ENCODE measurements around the gene P2RX5. TPM values are rescaled to one million over a fixed set of nuclear protein-coding genes. Genes with fewer than 3 reads are reported as not detected.
"Not testable (repeated sequence)": the region's sequence is repeated elsewhere in the genome, so short reads cannot be mapped to it uniquely, and the experiment has no call there.

Gene P2RX5
- polyA plus RNA-seq, 3 donors: 1.3 to 2.0 (median 1.6) TPM

GRCh38 chr17:3712811-3713463, 17.0 kb upstream of the P2RX5 start:
- DNase-seq: no peak

- no peak for DNase-seq
These were observed 15.0 kb upstream of the P2RX5 start for GRCh38 chr17:3710951-3711383.

GRCh38 chr17:3708366-3708765, 12.4 kb upstream of the P2RX5 start:
- no peak for DNase-seq

- DNase-seq: not testable (repeated sequence)
These were observed 9.7 kb upstream of the P2RX5 start for GRCh38 chr17:3705718-3705984.

GRCh38 chr17:3704931-3705717, 9.2 kb upstream of the P2RX5 start:
- DNase-seq: no peak

- DNase-seq: not testable (repeated sequence)
These were observed 6.1 kb upstream of the P2RX5 start for GRCh38 chr17:3702041-3702539.

GRCh38 chr17:3699951-3700350, 4.0 kb upstream of the P2RX5 start:
- DNase-seq: no peak

GRCh38 chr17:3698139-3698538, 2.2 kb upstream of the P2RX5 start:
- no peak for DNase-seq

- DNase-seq: no peak
These were observed 1.1 kb upstream of the P2RX5 start for GRCh38 chr17:3697103-3697476.

GRCh38 chr17:3695129-3695722, 729 bp downstream of the P2RX5 start:
- no peak for DNase-seq

GRCh38 chr17:3693829-3694231, 2.1 kb downstream of the P2RX5 start:
- no peak for DNase-seq

GRCh38 chr17:3693141-3693540, 2.8 kb downstream of the P2RX5 start:
- DNase-seq: no peak

GRCh38 chr17:3692346-3692745, 3.6 kb downstream of the P2RX5 start:
- no peak for DNase-seq

- DNase-seq: no peak
These were observed 4.3 kb downstream of the P2RX5 start for GRCh38 chr17:3691617-3692067.

GRCh38 chr17:3690094-3690715, 5.8 kb downstream of the P2RX5 start:
- DNase-seq: no peak

- DNase-seq: no peak
These were observed 6.5 kb downstream of the P2RX5 start for GRCh38 chr17:3689262-3690093.

GRCh38 chr17:3688852-3689261, 7.1 kb downstream of the P2RX5 start:
- no peak for DNase-seq

- no peak for DNase-seq
These were observed 7.9 kb downstream of the P2RX5 start for GRCh38 chr17:3688027-3688553.

- no peak for DNase-seq
These were observed 10.8 kb downstream of the P2RX5 start for GRCh38 chr17:3685174-3685573.

- no peak for DNase-seq
These were observed 12.9 kb downstream of the P2RX5 start for GRCh38 chr17:3683054-3683511.

GRCh38 chr17:3682033-3682432, 13.9 kb downstream of the P2RX5 start:
- DNase-seq: no peak
